ENCODE results near the gene BACE1. TPM values are rescaled to one million over a fixed set of nuclear protein-coding genes. Genes with fewer than 3 reads are reported as not detected.

The BACE1 gene
- polyA plus RNA-seq, 12 donors, result 31.3 to 43.1 (median 38.6) TPM; not detected in 1

Other genes starting within 250 kb of the BACE1 start
- gene SIK3, start 217.8 kb downstream of the BACE1 start, polyA plus RNA-seq (ENCODE audit: insufficient read length in 12 of 12), result 10 to 100 TPM in 11 of 12 donors, not detected in 1; 27.5 to 46.1 (median 38.5) TPM
- gene PAFAH1B2, start 172.0 kb downstream of the BACE1 start, polyA plus RNA-seq (ENCODE audit: insufficient read length in 12 of 12), result 100 to 1,000 TPM in 1 of 12 donors, 10 to 100 TPM in 11; 45.3 to 201 (median 54.4) TPM
- gene SIDT2, start 137.5 kb downstream of the BACE1 start, polyA plus RNA-seq (ENCODE audit: insufficient read length in 12 of 12), result 10 to 100 TPM in 11 of 12 donors, not detected in 1; 24.6 to 41.0 (median 36.3) TPM
- 100 to 1,000 TPM in 2 of 12 donors, 10 to 100 TPM in 9, not detected in 1; 65.6 to 358 (median 88.1) TPM for gene TAGLN, start 116.9 kb downstream of the BACE1 start, polyA plus RNA-seq (ENCODE audit: insufficient read length in 12 of 12)
- gene PCSK7, start 84.2 kb downstream of the BACE1 start, polyA plus RNA-seq (ENCODE audit: insufficient read length in 12 of 12), result 10 to 100 TPM; 17.1 to 58.7 (median 27.3) TPM
- 10 to 100 TPM in 11 of 12 donors, not detected in 1; 16.7 to 28.8 (median 19.3) TPM for gene RNF214, start 83.6 kb downstream of the BACE1 start, polyA plus RNA-seq (ENCODE audit: insufficient read length in 12 of 12)
- 10 to 100 TPM in 11 of 12 donors, not detected in 1; 10.4 to 20.1 (median 14.3) TPM for gene BACE1-AS, start 24.9 kb downstream of the BACE1 start, polyA plus RNA-seq (ENCODE audit: insufficient read length in 12 of 12)
- gene CEP164, start 11.6 kb upstream of the BACE1 start, polyA plus RNA-seq (ENCODE audit: insufficient read length in 12 of 12), result 10 to 100 TPM in 11 of 12 donors, not detected in 1; 10.9 to 29.2 (median 12.6) TPM